Colonic mucosa (tissue), 4 donors: ENCODE results near the gene MTA2. TPM values are rescaled to one million over a fixed set of nuclear protein-coding genes. Genes with fewer than 3 reads are reported as not detected.

Experiments
- DNase-seq: peaks from one replicate; pipeline ENCODE4 v3.0.0-alpha.2; 2020
- H3K27ac ChIP-seq: fragments of 200-600 bp; one replicate; pipeline ENCODE4 v1.8.0; 2021
- H3K27me3 ChIP-seq: fragments of 200-600 bp; one replicate; pipeline ENCODE4 v1.8.0; 2021
- H3K36me3 ChIP-seq: fragments of 200-600 bp; one replicate; pipeline ENCODE4 v1.8.0; 2021
- H3K4me1 ChIP-seq: fragments of 200-600 bp; one replicate; pipeline ENCODE4 v1.8.0; 2021; ENCODE audit warnings: mild to moderate bottlenecking
- H3K4me3 ChIP-seq: fragments of 200-600 bp; one replicate; pipeline ENCODE4 v1.8.0; 2021
- H3K9ac ChIP-seq, 2 donors: one replicate each; pipeline ENCODE4 v1.7.0; 2013; ENCODE audit warnings: control low read depth in 2 of 2, low read depth in 2 of 2, low read length in 2 of 2
- H3K9me3 ChIP-seq: fragments of 200-600 bp; one replicate; pipeline ENCODE4 v1.8.0; 2021
- CTCF ChIP-seq: fragments of 200-600 bp; IDR thresholded peaks from one replicate; pipeline ENCODE4 v1.8.0; 2022; ENCODE audit warnings: antibody characterized with exemption, mild to moderate bottlenecking
- intact Hi-C: fragments of 100-400 bp; cut with DNase I; formaldehyde crosslinking; loops from one replicate; pipeline ENCODE4 v1.14.1; 2022
- total RNA-seq, 2 donors: library from RNA; stranded (reverse); fragmentation: NEBNext Ultra II Directional in 1 of 2; extraction: Animal tissue kit (Norgen Biotek cat#: 25700) in 1 of 2; gene quantifications; one replicate each; pipeline ENCODE4 v1.2.1, GENCODE V29; 2021
- donor health status: healthy.
- donor health status: DM: no; HTN: no; CAD: no.
- donor health status: DM: no; HTN: no; CAD: no.

MTA2 gene
- total RNA-seq, 2 donors from 2014 or later = 91.0 to 133 TPM

- no peak for TF ChIP-seq CTCF
- H3K27ac ChIP-seq = no peak overlapping the region
- H3K27me3 ChIP-seq = no peaks in the 10 kb centered on the region
- H3K36me3 ChIP-seq = no peaks in the 10 kb centered on the region
- H3K4me3 ChIP-seq = no peak overlapping the region
- intact Hi-C loops = no loop called here
- no peak overlapping the region for H3K9ac ChIP-seq
- DNase-seq = no peak
- H3K4me1 ChIP-seq = peaks cover 6% of the 10 kb centered on the region
- no peaks in the 10 kb centered on the region for H3K9me3 ChIP-seq
These were observed 20.5 kb downstream of the MTA2 start for GRCh38 chr11:62580959-62581715.

- Histone ChIP-seq H3K27ac (no peak overlapping the region), H3K27me3 (no peaks in the 10 kb centered on the region), H3K9ac (no peak overlapping the region), H3K4me3 (no peak overlapping the region), H3K36me3 (no peaks in the 10 kb centered on the region), H3K9me3 (no peaks in the 10 kb centered on the region), H3K4me1 (peaks cover 18% of the 10 kb centered on the region)
- TF ChIP-seq CTCF = no peak
- intact Hi-C loops = no loop called here
- DNase-seq = no peak
These were observed 22.4 kb downstream of the MTA2 start for GRCh38 chr11:62579252-62579651.

- intact Hi-C loops = no loop called here
- TF ChIP-seq CTCF = no peak
- Histone ChIP-seq H3K27ac (no peak overlapping the region), H3K9ac (no peak overlapping the region), H3K27me3 (no peaks in the 10 kb centered on the region), H3K4me1 (peaks cover 18% of the 10 kb centered on the region), H3K36me3 (no peaks in the 10 kb centered on the region), H3K4me3 (no peak overlapping the region), H3K9me3 (no peaks in the 10 kb centered on the region)
- no peak for DNase-seq
These were observed 23.1 kb downstream of the MTA2 start for GRCh38 chr11:62578541-62578940.

DNA sequence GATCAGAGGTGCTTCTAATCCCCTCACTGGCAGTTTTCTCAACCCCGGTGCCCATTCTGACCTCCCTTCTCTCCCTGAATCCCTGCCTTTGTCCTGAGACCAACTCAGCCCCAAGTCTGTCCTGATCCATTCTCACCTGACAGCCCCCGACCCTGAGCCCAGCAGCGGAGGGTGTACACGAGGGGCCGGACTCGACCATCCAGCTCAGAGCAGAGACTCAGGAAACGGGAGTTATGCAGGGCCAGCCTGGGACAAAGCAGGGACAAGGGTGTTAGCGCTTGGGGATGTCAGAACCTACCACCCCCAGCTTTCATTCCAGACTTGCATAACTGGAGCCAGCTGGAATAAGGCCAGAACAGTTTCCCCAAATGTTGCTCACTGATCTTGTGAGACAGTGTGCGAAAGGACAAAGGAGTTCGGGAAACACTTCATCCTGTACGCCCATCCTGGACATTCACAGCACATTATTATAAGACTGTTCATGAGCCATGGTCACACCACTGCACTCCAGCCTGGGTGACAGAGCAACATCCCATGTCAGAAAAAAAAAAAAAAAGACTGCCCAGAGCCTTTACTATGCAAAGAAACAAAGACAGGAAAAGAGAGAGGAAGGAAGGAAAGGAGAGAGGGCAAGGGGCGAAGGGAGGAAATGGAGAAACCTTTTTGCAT is 24.5 kb downstream of the MTA2 start:
- no peaks in the 10 kb centered on the region for H3K36me3 ChIP-seq
- H3K27ac ChIP-seq = peak overlapping the region; percentile 48
- intact Hi-C loops = no loop called here
- no peak for TF ChIP-seq CTCF
- H3K4me3 ChIP-seq = no peak overlapping the region
- DNase-seq = no peak
- H3K9me3 ChIP-seq = no peaks in the 10 kb centered on the region
- peak overlapping the region in 1 of 2 donors; percentile 98 for H3K9ac ChIP-seq
- H3K27me3 ChIP-seq = no peaks in the 10 kb centered on the region
- peaks cover 18% of the 10 kb centered on the region for H3K4me1 ChIP-seq

DNA sequence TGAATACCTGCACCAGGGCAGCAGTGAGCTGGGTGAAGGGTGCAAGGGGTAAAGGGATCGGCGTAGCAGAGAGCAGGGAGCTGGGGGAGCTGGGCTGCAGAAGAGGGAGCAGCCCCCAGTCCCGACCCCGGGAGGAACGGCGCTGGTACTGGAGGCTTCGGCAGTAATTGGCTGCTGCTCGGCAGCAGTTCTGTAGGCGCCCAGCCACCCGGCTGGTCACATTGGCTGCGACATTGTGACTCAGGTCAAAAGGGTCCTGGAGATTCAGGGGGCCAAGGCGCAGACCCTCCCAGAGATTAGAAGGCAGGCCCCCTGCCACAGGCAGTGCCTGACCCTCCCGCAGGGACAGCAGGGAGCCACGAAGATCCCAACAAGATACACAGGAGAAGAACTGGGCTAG is 25.8 kb downstream of the MTA2 start:
- no peak for DNase-seq
- Histone ChIP-seq H3K36me3 (no peaks in the 10 kb centered on the region), H3K9ac (peak overlapping the region in 1 of 2 donors; percentile 98), H3K9me3 (no peaks in the 10 kb centered on the region), H3K27ac (peak overlapping the region; percentile 89), H3K4me1 (peaks cover 18% of the 10 kb centered on the region), H3K27me3 (no peaks in the 10 kb centered on the region), H3K4me3 (no peak overlapping the region)
- intact Hi-C loops = no loop called here
- TF ChIP-seq CTCF = no peak
